HG02938 (cell line): Measurements from ENCODE around the gene NAA25.

Experiments used
- ATAC-seq: cut with Tn5 transposase; IDR thresholded peaks from one replicate; pipeline ENCODE4 v1.9.1; 2021; ENCODE audit warnings: mild to moderate bottlenecking, moderate library complexity; ENCODE audit not compliant: unreplicated experiment

The NAA25 gene

GRCh38 chr12:112108202-112109079 lies at the start of gene NAA25:
Gene NAA25 (minus strand): TSS chr12:112108783. CDS start chr12:112108773, 10 bp downstream.
- peak; percentile 59 for ATAC-seq

- no peak for ATAC-seq
Measured at GRCh38 chr12:112153893-112154219, 45.3 kb upstream of the NAA25 start.

GRCh38 chr12:112153181-112153892 lies 44.8 kb upstream of the NAA25 start:
- no peak for ATAC-seq

GRCh38 chr12:112151766-112152541 lies 43.4 kb upstream of the NAA25 start:
- no peak for ATAC-seq

- ATAC-seq: peak; percentile 60
Measured at GRCh38 chr12:112149596-112149995, 41.0 kb upstream of the NAA25 start.

GRCh38 chr12:112148031-112148513 lies 39.5 kb upstream of the NAA25 start:
- no peak for ATAC-seq

GRCh38 chr12:112146123-112146522 lies 37.5 kb upstream of the NAA25 start:
- no peak for ATAC-seq

GRCh38 chr12:112140728-112141127 lies 32.1 kb upstream of the NAA25 start:
- no peak for ATAC-seq

GRCh38 chr12:112134731-112135130 lies 26.1 kb upstream of the NAA25 start:
- no peak for ATAC-seq

GRCh38 chr12:112133418-112133817 lies 24.8 kb upstream of the NAA25 start:
- no peak for ATAC-seq

GRCh38 chr12:112131686-112132085 lies 23.1 kb upstream of the NAA25 start:
- ATAC-seq: no peak

- ATAC-seq: no peak
Measured at GRCh38 chr12:112130441-112130998, 21.9 kb upstream of the NAA25 start.

- ATAC-seq: no peak
Measured at GRCh38 chr12:112126911-112127310, 18.3 kb upstream of the NAA25 start.

- ATAC-seq: no peak
Measured at GRCh38 chr12:112126000-112126438, 17.4 kb upstream of the NAA25 start.

GRCh38 chr12:112125250-112125999 lies 16.8 kb upstream of the NAA25 start, which contains the start of gene TRAFD1:
Gene TRAFD1 (plus strand): TSS chr12:112125560. CDS start chr12:112130523, 4,963 bp downstream.
- peak; percentile 94 for ATAC-seq

GRCh38 chr12:112124918-112125249 lies 16.3 kb upstream of the NAA25 start:
- no peak for ATAC-seq

GRCh38 chr12:112122823-112123690 lies 14.5 kb upstream of the NAA25 start:
- ATAC-seq: no peak

GRCh38 chr12:112121780-112122565 lies 13.4 kb upstream of the NAA25 start:
- no peak for ATAC-seq
